ENCODE results near the gene SLC9C1.
A peak's percentile ranks its signal among the peaks of the same experiment; 100 is the strongest.

SLC9C1 gene

GRCh38 chr3:112293368-112294321 is at the start of gene SLC9C1:
Gene SLC9C1, minus strand, starts transcription at chr3:112294216. Its CDS starts 7,425 bp downstream, at chr3:112286791.
- Histone ChIP-seq H3K27ac (peak within 1 kb of the TSS in 11 of 21 experiments; percentile 23 to 70 (median 56)), H3K4me3 (peak within 1 kb of the TSS; percentile 10 to 31 (median 25))

- H3K27ac ChIP-seq, result no peak overlapping the region
- no peak overlapping the region for H3K4me3 ChIP-seq
These were observed 47.4 kb upstream of the SLC9C1 start for GRCh38 chr3:112341386-112341785.

DNA sequence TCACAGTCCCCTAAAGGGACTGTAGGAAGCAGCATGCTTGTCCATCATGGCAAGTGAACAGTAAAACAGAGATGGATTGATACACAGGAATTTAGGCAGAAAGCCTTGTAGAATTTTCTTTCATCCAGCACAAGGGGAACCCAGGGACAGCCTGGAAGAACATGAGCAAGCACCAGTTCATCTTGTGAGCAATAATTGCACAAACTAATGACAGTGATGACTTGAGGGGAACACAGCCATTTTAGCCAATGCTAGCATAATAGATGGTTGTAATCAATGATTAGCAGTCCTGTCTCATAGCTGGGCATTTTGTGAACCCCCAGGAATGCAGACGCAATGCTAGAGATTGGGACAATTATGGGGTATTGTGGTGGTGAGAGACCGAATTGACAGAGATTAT is 45.6 kb upstream of the SLC9C1 start:
- no peak overlapping the region for H3K27ac ChIP-seq
- H3K4me3 ChIP-seq, result no peak overlapping the region

DNA sequence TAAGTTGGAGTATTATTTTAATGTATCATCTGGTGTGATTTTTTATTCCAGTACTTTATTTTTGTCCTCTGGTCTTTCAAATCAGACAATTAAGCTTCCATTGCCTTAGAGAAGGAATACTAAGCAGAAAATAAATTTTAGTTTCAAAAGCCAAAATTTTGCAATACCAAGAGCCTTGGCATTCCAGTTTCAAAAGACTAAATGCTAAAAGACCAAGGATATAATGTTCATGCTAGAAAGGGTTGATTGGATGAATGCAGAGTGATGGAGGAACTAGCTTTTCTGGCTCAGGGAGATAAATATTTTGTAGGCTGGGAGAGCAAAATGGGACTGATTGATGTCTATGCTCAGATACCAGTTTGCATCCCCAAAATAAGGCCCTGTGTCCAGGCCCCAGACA is 45.1 kb upstream of the SLC9C1 start:
- Histone ChIP-seq H3K27ac (no peak overlapping the region), H3K4me3 (no peak overlapping the region)

- Histone ChIP-seq H3K27ac (no peak overlapping the region), H3K4me3 (no peak overlapping the region)
These were observed 44.7 kb upstream of the SLC9C1 start for GRCh38 chr3:112338727-112339056.

- H3K27ac ChIP-seq, result no peak overlapping the region
- no peak overlapping the region for H3K4me3 ChIP-seq
These were observed 44.2 kb upstream of the SLC9C1 start for GRCh38 chr3:112338021-112338726.

DNA sequence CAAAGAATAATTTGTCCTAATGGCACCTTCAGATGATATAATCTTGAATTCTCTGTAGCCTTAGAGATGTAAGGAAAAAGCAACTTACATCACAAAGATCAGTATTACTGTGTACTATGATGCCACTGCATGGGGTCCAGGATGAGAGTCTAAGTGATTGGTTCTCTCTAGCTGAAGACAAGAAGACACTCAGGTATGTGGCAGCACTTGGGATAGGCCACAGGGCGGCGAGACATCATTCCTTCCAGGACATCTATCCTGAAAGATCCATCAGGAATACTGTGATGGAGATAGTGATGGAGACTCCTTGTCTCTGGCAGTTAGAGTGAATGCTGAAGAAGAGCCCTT is 41.4 kb upstream of the SLC9C1 start:
- H3K4me3 ChIP-seq, result no peak overlapping the region
- peak overlapping the region in 4 of 21 experiments; percentile 66 to 86 (median 80) for H3K27ac ChIP-seq

DNA sequence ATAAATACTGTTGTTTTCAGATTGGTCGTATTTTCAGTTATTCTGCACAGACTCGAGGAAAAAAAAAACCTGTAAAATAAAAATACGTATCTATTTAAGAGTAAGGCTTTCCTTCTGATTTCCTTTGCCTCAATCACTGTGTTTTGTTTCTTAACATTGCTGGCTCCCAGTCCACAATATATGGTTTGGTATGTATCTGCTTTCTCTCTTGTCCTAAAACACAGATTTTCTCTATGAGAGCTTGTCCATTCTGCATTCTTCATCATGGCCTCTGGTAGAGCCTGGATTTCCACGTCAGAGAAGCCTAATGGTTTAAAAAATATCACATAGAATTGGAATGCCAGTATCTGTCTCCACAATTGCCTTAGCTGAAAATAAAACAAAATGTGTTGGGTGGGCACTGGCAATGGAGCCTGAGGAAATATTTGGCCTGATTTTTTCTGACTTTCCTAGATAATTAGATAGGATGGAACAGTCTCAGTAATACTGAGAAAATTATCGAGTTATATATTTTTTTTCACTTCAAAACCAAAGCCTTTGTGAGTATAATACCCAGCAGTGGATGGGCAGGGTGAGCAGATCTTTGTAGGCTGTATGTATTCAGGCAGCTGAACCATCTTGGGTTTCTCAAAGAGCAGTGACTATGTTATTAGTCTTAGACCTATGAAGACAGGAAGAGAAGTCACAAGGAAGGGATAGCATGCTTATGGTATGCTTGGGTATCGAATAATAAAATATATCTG is 40.8 kb upstream of the SLC9C1 start:
- peak overlapping the region in 5 of 7 experiments; percentile 46 to 65 (median 51) for H3K4me3 ChIP-seq
- H3K27ac ChIP-seq, result peak overlapping the region in 11 of 21 experiments; percentile 3 to 87 (median 79)

DNA sequence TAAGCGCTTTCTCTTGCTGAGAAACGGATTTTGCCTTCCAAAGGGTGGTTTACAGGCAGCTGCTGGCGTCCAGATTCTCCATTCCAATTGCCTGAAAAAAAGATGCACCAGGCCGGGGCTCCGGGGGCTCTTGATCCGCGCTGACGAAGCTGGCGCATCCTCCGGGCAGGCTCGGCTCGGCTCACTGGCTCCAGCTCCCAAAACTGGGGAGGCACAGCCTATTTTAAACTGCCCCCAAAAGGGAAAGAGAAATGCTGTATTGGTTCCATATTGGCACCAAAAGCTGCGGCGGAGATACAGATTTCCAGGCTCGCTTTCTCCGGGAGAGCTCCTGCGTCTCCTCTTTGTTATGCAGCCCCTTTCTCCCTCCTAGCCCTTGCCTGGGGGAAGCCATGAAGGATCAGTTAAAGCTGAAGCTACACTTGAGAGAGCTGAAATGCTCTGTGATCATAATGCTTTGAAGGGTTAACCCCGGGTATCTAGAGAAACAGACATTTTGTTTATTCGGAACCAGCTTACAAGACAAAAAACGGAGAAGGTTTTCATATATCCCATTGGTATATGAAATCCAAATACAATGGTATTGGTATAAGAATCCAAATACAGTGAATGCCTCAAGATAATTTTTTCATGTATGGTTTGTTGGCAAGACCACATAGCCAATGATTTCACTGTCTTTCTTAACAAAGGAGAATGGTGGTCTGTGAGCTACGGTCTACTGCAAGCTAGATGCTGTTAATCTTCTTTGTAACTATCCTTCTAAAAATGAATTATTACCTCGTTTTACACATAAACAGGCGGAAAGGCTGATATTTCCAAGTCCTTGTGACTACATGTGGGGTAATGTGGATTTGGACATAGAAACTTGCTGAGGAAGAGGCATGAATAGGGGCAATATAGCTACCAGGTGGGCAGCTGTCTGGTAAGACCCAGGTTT is 39.6 kb upstream of the SLC9C1 start:
- Histone ChIP-seq H3K4me3 (peak overlapping the region; percentile 40 to 65 (median 48)), H3K27ac (peak overlapping the region; percentile 15 to 87 (median 69))

DNA sequence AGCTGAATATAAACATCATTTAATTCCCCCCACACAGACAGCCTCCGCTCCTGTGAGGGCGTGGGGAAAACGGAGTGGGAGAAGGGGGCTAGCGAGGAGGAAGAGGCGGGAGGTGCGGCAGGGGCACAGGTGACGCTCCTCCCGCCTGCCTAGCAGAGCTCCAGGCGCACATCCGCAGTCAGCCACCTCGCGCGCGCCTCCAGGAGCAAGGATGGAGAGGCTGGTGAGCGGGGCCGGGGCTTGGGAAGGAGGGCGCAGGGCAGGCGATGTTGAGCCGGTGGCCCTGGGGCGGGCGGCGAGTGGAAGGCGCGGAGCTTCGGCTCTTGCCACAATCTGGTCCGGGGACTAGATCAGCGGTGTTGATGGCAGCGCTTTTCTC is 39.0 kb upstream of the SLC9C1 start, which contains the start of gene CD200:
TSS of gene CD200 (plus strand) at position 155 of the 379 bp plus-strand sequence. CDS start at position 212, 57 bp downstream.
- Histone ChIP-seq H3K4me3 (peak within 1 kb of the TSS; percentile 40 to 65 (median 48)), H3K27ac (peak within 1 kb of the TSS; percentile 15 to 87 (median 69))

GRCh38 chr3:112331851-112332250 is 37.8 kb upstream of the SLC9C1 start:
- H3K27ac ChIP-seq, result no peak overlapping the region

DNA sequence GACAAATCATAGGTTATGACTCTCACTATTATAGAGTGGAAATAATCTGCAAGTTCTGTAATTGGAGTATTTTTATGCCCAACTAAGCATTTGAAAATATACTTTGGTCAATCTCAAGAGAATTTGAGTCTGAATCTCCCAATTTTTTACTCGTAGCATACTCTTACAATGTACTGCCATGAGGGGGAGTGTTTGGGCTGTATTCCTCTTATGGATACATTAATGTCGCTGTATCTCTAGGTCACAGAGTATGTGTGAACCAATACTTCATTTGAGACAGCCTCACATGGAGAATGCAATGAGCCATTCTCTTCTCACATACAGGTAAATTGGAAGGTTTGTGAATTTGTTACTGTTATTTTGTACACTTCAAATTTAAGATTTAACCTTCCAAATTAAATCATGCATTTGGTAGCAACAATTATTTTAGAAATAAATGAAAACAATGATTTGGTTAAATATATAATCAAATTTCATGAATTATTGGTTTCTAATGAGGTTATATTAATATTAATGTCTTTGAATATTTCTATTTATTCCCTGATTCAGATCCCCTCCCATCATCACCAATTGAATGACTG is 33.4 kb upstream of the SLC9C1 start:
- H3K4me3 ChIP-seq, result no peak overlapping the region
- no peak overlapping the region for H3K27ac ChIP-seq

More at GRCh38 chr3:112331851-112332250, 37.8 kb upstream of the SLC9C1 start:
- H3K4me3 ChIP-seq, result no peak overlapping the region

GRCh38 chr3:112321867-112322652 is 28.0 kb upstream of the SLC9C1 start:
- no peak overlapping the region for H3K4me3 ChIP-seq
- no peak overlapping the region for H3K27ac ChIP-seq

- Histone ChIP-seq H3K27ac (no peak overlapping the region), H3K4me3 (no peak overlapping the region)
These were observed 26.7 kb upstream of the SLC9C1 start for GRCh38 chr3:112320691-112321090.

- no peak overlapping the region for H3K27ac ChIP-seq
- H3K4me3 ChIP-seq, result no peak overlapping the region
These were observed 25.7 kb upstream of the SLC9C1 start for GRCh38 chr3:112319516-112320276.

- Histone ChIP-seq H3K27ac (no peak overlapping the region), H3K4me3 (no peak overlapping the region)
These were observed 21.8 kb upstream of the SLC9C1 start for GRCh38 chr3:112315791-112316190.

GRCh38 chr3:112314649-112315048 is 20.6 kb upstream of the SLC9C1 start:
- Histone ChIP-seq H3K27ac (no peak overlapping the region), H3K4me3 (no peak overlapping the region)
